Neural cell (in vitro differentiated cells): ENCODE results near the gene YWHAB.

ENCODE experiments used
- CTCF ChIP-seq: fragments of 450-650 bp; IDR thresholded peaks from 2 replicates; pipeline ENCODE4 v1.5.1; 2014; ENCODE audit warnings: antibody characterized with exemption, mild to moderate bottlenecking, moderate library complexity; ENCODE audit not compliant: poor library complexity, severe bottlenecking
- TAF1 ChIP-seq: IDR thresholded peaks from 2 replicates; pipeline ENCODE4 v1.6.1; 2012; ENCODE audit warnings: low read depth

- TF ChIP-seq CTCF (no peak), TAF1 (no peak)
Measured at GRCh38 chr20:44918761-44919160, 33.3 kb downstream of the YWHAB start.
